ENCODE results near the gene TLN1.

DNA sequence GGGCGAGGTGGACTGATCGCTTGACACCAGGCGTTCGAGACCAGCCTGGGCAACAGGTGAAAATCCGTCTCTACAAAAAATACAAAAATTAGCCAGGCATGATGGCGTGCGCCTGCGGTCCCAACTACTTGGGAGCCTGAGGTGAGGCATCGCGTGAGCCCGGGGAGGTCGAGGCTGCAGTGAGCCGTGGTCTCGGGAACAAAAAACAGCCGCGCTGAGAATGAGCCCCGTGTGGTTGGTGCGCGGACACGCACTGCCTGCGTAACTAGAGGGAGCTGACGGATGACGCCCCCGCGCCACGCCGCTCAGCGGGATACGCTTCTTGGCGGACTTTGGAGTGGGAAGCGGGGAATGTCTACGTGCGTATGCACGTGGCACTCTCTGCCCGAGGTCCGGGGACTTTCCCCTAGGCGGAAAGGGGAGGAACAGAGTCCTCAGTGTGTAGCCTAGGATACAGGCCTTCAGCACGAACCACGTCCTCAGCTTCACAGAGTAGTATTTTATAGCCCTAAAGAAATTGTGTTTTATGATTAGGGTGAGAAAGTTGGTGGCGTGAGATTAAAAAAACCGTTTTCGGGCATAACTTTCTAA lies 74.4 kb downstream of the TLN1 start, which contains the start of gene RMRP:
- TF ChIP-seq EZH2 (IDR thresholded peaks at IDR 0.05; ENCODE audit: borderline replicate concordance, insufficient read depth, low read depth, low read length, poor library complexity, severe bottlenecking), result no peak
- TF ChIP-seq, protein P1, sequence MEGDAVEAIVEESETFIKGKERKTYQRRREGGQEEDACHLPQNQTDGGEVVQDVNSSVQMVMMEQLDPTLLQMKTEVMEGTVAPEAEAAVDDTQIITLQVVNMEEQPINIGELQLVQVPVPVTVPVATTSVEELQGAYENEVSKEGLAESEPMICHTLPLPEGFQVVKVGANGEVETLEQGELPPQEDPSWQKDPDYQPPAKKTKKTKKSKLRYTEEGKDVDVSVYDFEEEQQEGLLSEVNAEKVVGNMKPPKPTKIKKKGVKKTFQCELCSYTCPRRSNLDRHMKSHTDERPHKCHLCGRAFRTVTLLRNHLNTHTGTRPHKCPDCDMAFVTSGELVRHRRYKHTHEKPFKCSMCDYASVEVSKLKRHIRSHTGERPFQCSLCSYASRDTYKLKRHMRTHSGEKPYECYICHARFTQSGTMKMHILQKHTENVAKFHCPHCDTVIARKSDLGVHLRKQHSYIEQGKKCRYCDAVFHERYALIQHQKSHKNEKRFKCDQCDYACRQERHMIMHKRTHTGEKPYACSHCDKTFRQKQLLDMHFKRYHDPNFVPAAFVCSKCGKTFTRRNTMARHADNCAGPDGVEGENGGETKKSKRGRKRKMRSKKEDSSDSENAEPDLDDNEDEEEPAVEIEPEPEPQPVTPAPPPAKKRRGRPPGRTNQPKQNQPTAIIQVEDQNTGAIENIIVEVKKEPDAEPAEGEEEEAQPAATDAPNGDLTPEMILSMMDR (IDR thresholded peaks at IDR 0.05), result no peak
